ENCODE data around the gene TMCO4. TPM values are rescaled to one million over a fixed set of nuclear protein-coding genes. Genes with fewer than 3 reads are reported as not detected.

Gene TMCO4
- total RNA-seq, 1 experiment from 2014 or later, result 7.2 TPM

- TF ChIP-seq ZNF121 (CRISPR knock-in tag; IDR thresholded peaks at IDR 0.05) (no peak), GTF2I (CRISPR knock-in tag; conservative IDR thresholded peaks at IDR 0.05) (no peak), STAT6 (CRISPR knock-in tag; conservative IDR thresholded peaks at IDR 0.05; ENCODE audit: low read depth) (no peak), TEAD1 (CRISPR knock-in tag; IDR thresholded peaks at IDR 0.05) (no peak), OVOL2 (CRISPR knock-in tag; IDR thresholded peaks at IDR 0.05; ENCODE audit: borderline replicate concordance) (no peak), FOXJ3 (CRISPR knock-in tag; IDR thresholded peaks at IDR 0.05; ENCODE audit: borderline replicate concordance) (no peak), FOXP1 (CRISPR knock-in tag; IDR thresholded peaks at IDR 0.05; ENCODE audit: borderline replicate concordance) (no peak), CREB1 (CRISPR knock-in tag; IDR thresholded peaks at IDR 0.05) (no peak)
Measured at GRCh38 chr1:19737104-19737825, 62.5 kb downstream of the TMCO4 start (continued).

- ATAC-seq (no peak), DNase-seq (ENCODE audit: low spot score) (no peak)
- Mint-ChIP-seq H3K4me1 (no peaks in the 10 kb centered on the region), H3K9me3 (peaks cover 7% of the 10 kb centered on the region; the same call in 1 of the 2 replicates), H3K27ac (no peak overlapping the region), H3K27me3 (ENCODE audit: low read depth) (no peaks in the 10 kb centered on the region), H3K36me3 (0 out of 2 replicates have a peak, but pooled peaks cover 6% of the 10 kb centered on the region), H3K4me3 (no peak overlapping the region)
- CTCF ChIA-PET, result interaction anchor here (0.8 to 1.0 kb wide), 2 partner anchors 20 to 153 kb away, joined by 3 to 4 read pairs; no protein-coding TSS in a partner anchor
- TF ChIP-seq JUN (CRISPR knock-in tag; IDR thresholded peaks at IDR 0.05) (no peak), ZNF425 (CRISPR knock-in tag; conservative IDR thresholded peaks at IDR 0.05) (no peak), NFYB (CRISPR knock-in tag; conservative IDR thresholded peaks at IDR 0.05; ENCODE audit: low read depth) (no peak), ZNF532 (CRISPR knock-in tag; IDR thresholded peaks at IDR 0.05; ENCODE audit: borderline replicate concordance) (no peak), ZNF281 (CRISPR knock-in tag; IDR thresholded peaks at IDR 0.05) (no peak), SMAD3 (CRISPR knock-in tag; IDR thresholded peaks at IDR 0.05; ENCODE audit: borderline replicate concordance) (no peak)
- POLR2A ChIA-PET, result no interaction called here
Measured at GRCh38 chr1:19735440-19736127, 64.1 kb downstream of the TMCO4 start.
